Activated CD4-positive, alpha-beta T cell treated with anti-CD3 and anti-CD28 coated beads for 24 hours (primary cell): Measurements from ENCODE around the gene BCR.
A peak's percentile ranks its signal among the peaks of the same experiment; 100 is the strongest.
"Not testable (repeated sequence)": the region's sequence is repeated elsewhere in the genome, so short reads cannot be mapped to it uniquely, and the experiment has no call there.

Experiments used
- DNase-seq, 2 donors: peaks; one replicate each; pipeline ENCODE4 v3.0.0-alpha.2; 2020; ENCODE audit warnings: low read depth in 2 of 2

BCR gene

GRCh38 chr22:23180301-23180892 is at the start of gene BCR:
TSS of gene BCR (plus strand) at chr22:23180509. CDS start at chr22:23180961, 452 bp downstream.
- DNase-seq = no peak

- DNase-seq = no peak
Measured at GRCh38 chr22:23130697-23131096, 49.6 kb upstream of the BCR start.

GRCh38 chr22:23131931-23132330 is 48.4 kb upstream of the BCR start:
- no peak for DNase-seq

GRCh38 chr22:23132376-23133091 is 47.8 kb upstream of the BCR start:
- DNase-seq = no peak

GRCh38 chr22:23133922-23134321 is 46.4 kb upstream of the BCR start:
- no peak for DNase-seq

GRCh38 chr22:23136991-23137390 is 43.3 kb upstream of the BCR start:
- DNase-seq = not testable (repeated sequence)

- no peak for DNase-seq
Measured at GRCh38 chr22:23137468-23137867, 42.8 kb upstream of the BCR start.

GRCh38 chr22:23137905-23138561 is 42.3 kb upstream of the BCR start:
- no peak for DNase-seq

- DNase-seq = no peak
Measured at GRCh38 chr22:23138584-23139435, 41.5 kb upstream of the BCR start.

GRCh38 chr22:23140385-23140784 is 39.9 kb upstream of the BCR start:
- no peak for DNase-seq

- no peak for DNase-seq
Measured at GRCh38 chr22:23142546-23143105, 37.7 kb upstream of the BCR start.

- no peak for DNase-seq
Measured at GRCh38 chr22:23143119-23143518, 37.2 kb upstream of the BCR start.

- no peak for DNase-seq
Measured at GRCh38 chr22:23144432-23144831, 35.9 kb upstream of the BCR start.

- peak; percentile 58 to 74 for DNase-seq
Measured at GRCh38 chr22:23144932-23145877, 35.1 kb upstream of the BCR start, which contains the start of gene RAB36. TSS of gene RAB36 (plus strand) at chr22:23145477. CDS start at chr22:23146617, 1,140 bp downstream.

GRCh38 chr22:23145878-23146470 is 34.3 kb upstream of the BCR start:
- DNase-seq = no peak

- DNase-seq = no peak
Measured at GRCh38 chr22:23146478-23147205, 33.7 kb upstream of the BCR start.

- no peak for DNase-seq
Measured at GRCh38 chr22:23147617-23148387, 32.5 kb upstream of the BCR start.

GRCh38 chr22:23149743-23150238 is 30.5 kb upstream of the BCR start:
- no peak for DNase-seq
